NCI-H82 (cell line): ENCODE measurements around the gene RSPH3.

Source experiments
- DNase-seq: peaks from one replicate; lab custom pipeline; 2025; lab: John Stamatoyannopoulos, UW

Gene RSPH3

GRCh38 chr6:158933079-158933595 lies 66.9 kb downstream of the RSPH3 start:
- DNase-seq, result no peak

- no peak for DNase-seq
Observed at GRCh38 chr6:158928068-158928467, 71.9 kb downstream of the RSPH3 start.

- no peak for DNase-seq
Observed at GRCh38 chr6:158926414-158926813, 73.6 kb downstream of the RSPH3 start.

GRCh38 chr6:158924499-158925455 lies 75.2 kb downstream of the RSPH3 start:
- no peak for DNase-seq

- DNase-seq, result no peak
Observed at GRCh38 chr6:158923805-158924498, 76.0 kb downstream of the RSPH3 start.
